ENCODE results near the gene ZNF197.

Gene ZNF197

GRCh38 chr3:44648564-44649229 lies 23.9 kb downstream of the ZNF197 start, which contains the start of gene ZNF35:
TSS of gene ZNF35 (plus strand) at chr3:44648732. CDS start at chr3:44651068, 2,336 bp downstream.
- DNase-seq (ENCODE audit: low spot score) = peak; percentile 89
- no peak for TF ChIP-seq CTCF (IDR thresholded peaks at IDR 0.05; ENCODE audit: borderline replicate concordance, control extremely low read depth, extremely low read depth, insufficient read depth, missing control alignments)
- in situ Hi-C loops (cut with MboI; ENCODE audit: low sequenced_read_pairs, unreplicated experiment) = no loop called here

DNA sequence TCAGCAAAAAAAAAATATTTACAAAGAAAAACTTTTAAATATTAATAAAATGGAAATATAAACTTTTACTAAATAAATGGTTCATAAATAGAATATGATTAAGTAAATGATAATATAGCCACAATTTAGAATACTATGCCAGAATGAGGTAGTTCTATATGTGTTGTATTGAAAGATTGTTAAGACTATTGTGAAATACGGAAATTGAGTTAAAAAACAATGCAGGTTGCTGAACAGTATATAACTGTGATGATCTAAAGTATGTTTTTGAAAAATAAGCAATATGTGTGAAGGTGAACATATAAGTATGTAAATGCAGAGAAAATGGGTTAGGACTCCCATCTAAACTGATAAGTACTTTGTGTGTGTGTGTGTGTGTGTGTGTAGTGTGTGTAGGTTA lies 24.9 kb downstream of the ZNF197 start:
- no peak for TF ChIP-seq CTCF (IDR thresholded peaks at IDR 0.05; ENCODE audit: borderline replicate concordance, control extremely low read depth, extremely low read depth, insufficient read depth, missing control alignments)
- no peak for DNase-seq (ENCODE audit: low spot score)
- in situ Hi-C loops (cut with MboI; ENCODE audit: low sequenced_read_pairs, unreplicated experiment) = no loop called here

- TF ChIP-seq CTCF (IDR thresholded peaks at IDR 0.05; ENCODE audit: borderline replicate concordance, control extremely low read depth, extremely low read depth, insufficient read depth, missing control alignments) = no peak
- no peak for DNase-seq (ENCODE audit: low spot score)
- in situ Hi-C loops (cut with MboI; ENCODE audit: low sequenced_read_pairs, unreplicated experiment) = no loop called here
Observed at GRCh38 chr3:44654039-44654438, 29.2 kb downstream of the ZNF197 start.

DNA sequence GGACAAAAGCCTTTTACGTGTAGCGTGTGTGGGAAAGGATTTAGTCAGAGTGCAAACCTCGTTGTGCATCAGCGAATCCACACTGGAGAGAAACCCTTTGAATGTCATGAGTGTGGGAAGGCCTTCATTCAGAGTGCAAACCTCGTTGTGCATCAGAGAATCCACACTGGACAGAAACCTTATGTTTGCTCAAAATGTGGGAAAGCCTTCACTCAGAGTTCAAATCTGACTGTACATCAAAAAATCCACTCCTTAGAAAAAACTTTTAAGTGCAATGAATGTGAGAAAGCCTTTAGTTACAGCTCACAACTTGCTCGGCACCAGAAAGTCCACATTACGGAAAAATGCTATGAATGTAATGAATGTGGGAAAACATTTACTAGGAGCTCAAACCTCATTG lies 34.2 kb downstream of the ZNF197 start:
- in situ Hi-C loops (cut with MboI; ENCODE audit: low sequenced_read_pairs, unreplicated experiment) = no loop called here
- no peak for TF ChIP-seq CTCF (IDR thresholded peaks at IDR 0.05; ENCODE audit: borderline replicate concordance, control extremely low read depth, extremely low read depth, insufficient read depth, missing control alignments)
- DNase-seq (ENCODE audit: low spot score) = no peak

DNA sequence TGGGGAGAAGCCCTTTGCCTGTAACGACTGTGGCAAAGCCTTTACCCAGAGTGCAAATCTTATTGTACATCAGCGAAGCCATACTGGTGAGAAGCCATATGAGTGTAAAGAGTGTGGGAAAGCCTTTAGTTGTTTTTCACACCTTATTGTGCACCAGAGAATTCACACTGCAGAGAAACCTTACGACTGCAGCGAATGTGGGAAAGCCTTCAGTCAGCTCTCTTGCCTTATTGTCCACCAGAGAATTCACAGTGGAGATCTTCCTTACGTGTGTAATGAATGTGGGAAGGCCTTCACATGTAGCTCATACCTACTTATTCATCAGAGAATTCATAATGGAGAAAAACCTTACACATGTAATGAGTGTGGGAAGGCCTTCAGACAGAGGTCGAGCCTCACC lies 34.6 kb downstream of the ZNF197 start:
- in situ Hi-C loops (cut with MboI; ENCODE audit: low sequenced_read_pairs, unreplicated experiment) = no loop called here

DNA sequence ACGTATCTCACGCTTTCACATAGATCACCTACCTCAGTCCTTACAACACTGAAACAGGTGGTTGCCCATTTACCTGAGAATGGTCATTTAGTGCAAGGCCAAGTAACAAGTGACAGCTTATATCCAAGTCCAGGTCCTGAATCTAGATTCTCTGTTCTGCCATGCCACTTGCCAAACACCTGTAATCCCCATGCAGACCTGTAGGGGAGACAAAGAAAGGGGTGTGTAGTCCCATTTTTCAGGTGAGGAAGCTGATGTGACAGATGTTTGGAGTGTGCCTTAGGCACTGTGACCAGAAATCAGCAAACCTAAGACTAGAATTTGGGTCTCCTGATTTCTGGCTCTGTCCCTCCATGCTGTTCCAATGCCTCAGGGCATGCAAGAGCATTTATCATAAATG lies 36.4 kb downstream of the ZNF197 start:
- in situ Hi-C loops (cut with MboI; ENCODE audit: low sequenced_read_pairs, unreplicated experiment) = no loop called here
- no peak for DNase-seq (ENCODE audit: low spot score)
- TF ChIP-seq CTCF (IDR thresholded peaks at IDR 0.05; ENCODE audit: borderline replicate concordance, control extremely low read depth, extremely low read depth, insufficient read depth, missing control alignments) = no peak

More for the DNA sequence above, 34.6 kb downstream of the ZNF197 start:
- no peak for DNase-seq (ENCODE audit: low spot score)
- no peak for TF ChIP-seq CTCF (IDR thresholded peaks at IDR 0.05; ENCODE audit: borderline replicate concordance, control extremely low read depth, extremely low read depth, insufficient read depth, missing control alignments)
